ENCODE measurements around the gene IER5. TPM values are rescaled to one million over a fixed set of nuclear protein-coding genes. Genes with fewer than 3 reads are reported as not detected.

IER5 gene
- total and polyA plus RNA-seq, 5 donors, result 21.9 to 63.8 (median 29.8) TPM

DNA sequence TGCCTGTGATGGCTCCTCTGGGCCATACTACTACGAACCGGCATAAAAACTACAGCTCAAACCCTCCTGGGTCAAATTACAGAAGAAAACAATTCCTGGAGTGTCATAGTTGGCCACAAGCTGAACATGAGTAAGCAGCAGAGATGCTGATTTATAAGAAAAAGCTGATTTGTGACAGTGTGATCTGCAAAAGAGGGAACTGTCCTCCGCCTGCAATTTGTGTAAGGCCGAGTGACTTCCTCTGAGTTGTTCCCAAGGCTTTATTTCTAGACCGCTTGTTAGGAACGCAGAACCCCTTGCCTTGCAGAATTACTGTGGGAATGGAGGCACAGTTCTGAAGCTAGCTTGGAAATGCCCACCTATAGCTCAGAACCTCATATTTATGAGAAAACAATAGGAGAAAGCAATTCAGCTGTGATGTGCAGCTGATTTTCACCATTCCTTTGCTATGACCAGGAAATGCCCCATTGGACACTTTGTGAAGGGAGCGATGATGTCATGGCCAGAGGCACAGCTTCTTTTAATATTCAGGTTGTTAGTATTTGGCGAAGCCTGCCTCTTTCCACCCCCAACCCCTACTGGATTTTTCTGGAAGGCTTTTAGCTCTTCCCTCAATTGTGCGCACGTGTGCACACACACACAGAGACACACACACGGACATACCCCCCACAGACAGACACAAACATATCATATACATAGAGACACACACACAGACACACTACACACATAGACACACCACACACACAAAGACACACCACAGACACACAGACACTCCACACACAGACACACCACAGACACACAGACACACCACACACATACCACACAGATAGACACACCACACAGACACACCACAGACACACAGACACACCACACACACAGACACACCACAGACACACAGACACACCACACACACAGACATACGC lies 47.6 kb downstream of the IER5 start:
- H3K27ac ChIP-seq (ENCODE audit: low read length), result peak overlapping the region; percentile 38
- H3K27me3 ChIP-seq (ENCODE audit: control insufficient read depth, insufficient read depth), result no peaks in the 10 kb centered on the region
- WGBS, result 74% methylated on average over 12 of the region's 12 CpGs
- peaks cover 4% of the 10 kb centered on the region for H3K4me1 ChIP-seq (ENCODE audit: control insufficient read depth, insufficient read depth, low read length)
- intact Hi-C loops (cut with DNase I), result no loop called here
- H3K4me3 ChIP-seq (ENCODE audit: low read length), result no peak overlapping the region
- DNase-seq (no peak), ATAC-seq (peak; percentile 26 to 36)
- no peaks in the 10 kb centered on the region for H3K9me3 ChIP-seq (ENCODE audit: control insufficient read depth, low read length)

DNA sequence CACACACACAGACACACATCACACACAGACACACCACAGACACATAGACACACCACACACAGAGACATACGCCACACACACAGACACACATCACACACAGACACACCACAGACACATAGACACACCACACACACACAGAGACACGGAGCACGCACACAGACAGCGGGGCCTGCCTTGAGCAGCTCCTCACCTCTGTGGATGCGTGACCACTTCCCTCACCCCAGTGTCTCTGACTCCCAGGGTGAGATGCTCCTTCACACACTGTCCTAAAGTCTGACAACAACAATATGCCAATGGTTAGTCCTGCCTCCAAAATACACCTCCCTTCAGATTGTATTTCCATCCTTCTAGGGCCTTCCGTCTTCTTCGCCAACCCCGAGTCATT lies 48.2 kb downstream of the IER5 start:
- Histone ChIP-seq H3K4me3 (ENCODE audit: low read length) (no peak overlapping the region), H3K27ac (ENCODE audit: low read length) (no peak overlapping the region), H3K9me3 (ENCODE audit: control insufficient read depth, low read length) (no peaks in the 10 kb centered on the region), H3K27me3 (ENCODE audit: control insufficient read depth, insufficient read depth) (no peaks in the 10 kb centered on the region), H3K4me1 (ENCODE audit: control insufficient read depth, insufficient read depth, low read length) (peaks cover 4% of the 10 kb centered on the region)
- DNase-seq (no peak), ATAC-seq (no peak)
- intact Hi-C loops (cut with DNase I), result no loop called here
- 95% methylated on average over 8 of the region's 8 CpGs for WGBS

DNA sequence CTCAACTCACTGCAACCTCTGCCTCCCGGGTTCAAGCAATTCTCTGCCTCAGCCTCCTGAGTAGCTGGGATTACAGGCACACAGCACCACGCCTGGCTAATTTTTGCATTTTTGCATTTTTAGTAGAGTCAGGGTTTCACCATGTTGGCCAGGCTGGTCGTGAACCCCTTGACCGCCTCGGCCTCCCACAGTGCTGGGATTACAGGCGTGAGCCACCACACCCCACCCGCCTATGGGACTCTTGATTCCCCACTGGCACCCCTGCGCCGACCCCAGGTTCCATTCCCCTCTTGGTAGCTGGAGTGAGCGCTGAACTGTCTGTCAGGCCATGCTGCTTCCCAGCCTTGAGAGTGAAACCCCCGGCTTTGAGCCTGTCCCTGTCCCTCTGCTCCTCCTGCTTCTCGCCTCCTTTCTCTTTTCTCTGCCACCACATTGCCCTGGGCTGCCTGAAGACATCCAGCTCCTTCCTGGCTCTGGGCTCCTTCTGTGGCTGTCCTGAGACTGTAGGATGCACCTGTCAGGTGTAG lies 48.8 kb downstream of the IER5 start:
- WGBS, result 98% methylated on average over 12 of the region's 12 CpGs
- DNase-seq (no peak), ATAC-seq (no peak)
- intact Hi-C loops (cut with DNase I), result no loop called here
- Histone ChIP-seq H3K4me3 (ENCODE audit: low read length) (no peak overlapping the region), H3K27ac (ENCODE audit: low read length) (no peak overlapping the region), H3K4me1 (ENCODE audit: control insufficient read depth, insufficient read depth, low read length) (peaks cover 6% of the 10 kb centered on the region), H3K27me3 (ENCODE audit: control insufficient read depth, insufficient read depth) (no peaks in the 10 kb centered on the region), H3K9me3 (ENCODE audit: control insufficient read depth, low read length) (no peaks in the 10 kb centered on the region)

DNA sequence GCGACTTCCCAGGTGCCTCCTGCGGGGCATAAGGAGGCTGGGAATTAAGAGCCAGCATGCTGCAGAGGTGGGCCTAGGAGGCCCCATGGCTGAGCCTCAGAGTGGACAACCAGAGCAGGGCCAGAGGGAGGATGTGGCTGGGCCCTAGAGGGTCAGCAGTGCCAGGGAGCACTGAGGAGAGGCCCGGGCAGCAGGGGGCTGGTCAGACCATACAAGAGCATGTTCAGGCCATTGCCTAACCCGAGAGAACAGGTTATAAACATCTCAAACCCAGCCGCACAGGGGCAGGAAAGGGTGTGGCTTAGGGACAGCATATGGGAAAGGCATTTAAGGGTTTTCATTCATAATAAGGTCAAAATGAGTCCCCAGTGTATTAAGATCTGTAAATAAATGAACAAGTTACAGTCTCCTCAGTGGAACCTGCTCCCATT lies 51.1 kb downstream of the IER5 start:
- Histone ChIP-seq H3K9me3 (ENCODE audit: control insufficient read depth, low read length) (no peaks in the 10 kb centered on the region), H3K27me3 (ENCODE audit: control insufficient read depth, insufficient read depth) (no peaks in the 10 kb centered on the region), H3K4me1 (ENCODE audit: control insufficient read depth, insufficient read depth, low read length) (peaks cover 6% of the 10 kb centered on the region), H3K27ac (ENCODE audit: low read length) (no peak overlapping the region), H3K4me3 (ENCODE audit: low read length) (no peak overlapping the region)
- DNase-seq (no peak), ATAC-seq (no peak)
- 52% methylated on average over 5 of the region's 5 CpGs for WGBS
- intact Hi-C loops (cut with DNase I), result loop anchor here in 3 of 4 donors (5.0 to 10.0 kb wide), 5 partner anchors 52 to 257 kb away; partner anchors contain the start of genes IER5 (in 1 of the 3) and STX6 (in 1 of the 3)

DNA sequence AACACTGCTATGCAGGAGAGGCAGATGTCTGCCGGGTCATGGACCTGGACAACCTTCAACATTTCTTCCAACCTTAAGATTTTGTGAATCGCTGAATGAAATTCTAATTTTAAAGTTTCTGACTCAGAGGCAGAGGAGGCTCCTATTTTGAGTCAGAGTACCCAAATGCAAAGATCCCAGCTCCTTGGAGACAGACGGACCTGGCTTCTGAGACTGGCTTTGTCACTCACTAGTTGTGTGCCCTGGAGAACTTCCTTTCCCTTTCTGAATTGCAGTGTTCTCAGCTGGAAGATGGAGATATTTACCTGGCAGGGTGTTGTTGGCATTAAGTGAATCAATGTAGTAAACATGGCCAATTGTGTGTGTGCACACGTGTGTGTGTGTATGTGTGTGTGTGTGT lies 51.9 kb downstream of the IER5 start:
- DNase-seq, result no peak
- WGBS, result 87% methylated on average over 4 of the region's 4 CpGs
- H3K4me1 ChIP-seq (ENCODE audit: control insufficient read depth, insufficient read depth, low read length), result peaks cover 4% of the 10 kb centered on the region

DNA sequence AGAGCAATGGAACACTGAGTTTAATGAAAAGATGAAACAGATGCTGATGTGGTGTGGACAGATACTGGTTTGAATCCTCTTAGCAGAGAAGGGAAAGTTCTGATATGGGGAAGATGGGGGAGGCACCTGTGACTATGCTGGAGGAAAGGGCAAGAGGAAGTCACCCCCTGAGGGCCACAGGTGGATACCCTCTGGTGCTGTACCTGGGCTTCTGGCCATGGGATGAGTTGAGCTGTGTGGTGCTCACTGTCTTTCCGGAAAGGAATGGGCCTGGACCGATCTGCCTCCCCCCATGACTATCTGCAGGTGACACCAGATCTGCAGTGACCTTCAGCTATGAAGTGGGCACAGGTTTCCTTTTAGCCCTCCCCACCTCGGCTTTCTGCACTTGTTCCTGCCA lies 52.4 kb downstream of the IER5 start:
- Histone ChIP-seq H3K4me1 (ENCODE audit: control insufficient read depth, insufficient read depth, low read length) (peaks cover 4% of the 10 kb centered on the region), H3K27ac (ENCODE audit: low read length) (no peak overlapping the region), H3K27me3 (ENCODE audit: control insufficient read depth, insufficient read depth) (no peaks in the 10 kb centered on the region), H3K9me3 (ENCODE audit: control insufficient read depth, low read length) (no peaks in the 10 kb centered on the region), H3K4me3 (ENCODE audit: low read length) (no peak overlapping the region)
- intact Hi-C loops (cut with DNase I), result loop anchor here in 3 of 4 donors (5.0 to 10.0 kb wide), 5 partner anchors 54 to 259 kb away; partner anchors contain the start of genes IER5 (in 1 of the 3) and STX6 (in 1 of the 3)
- 92% methylated on average over 3 of the region's 3 CpGs for WGBS
- no peak for ATAC-seq
- DNase-seq, result no peak

More for the DNA sequence above, 51.9 kb downstream of the IER5 start:
- no peak for ATAC-seq
- H3K9me3 ChIP-seq (ENCODE audit: control insufficient read depth, low read length), result no peaks in the 10 kb centered on the region
- intact Hi-C loops (cut with DNase I), result loop anchor here in 3 of 4 donors (5.0 to 10.0 kb wide), 5 partner anchors 53 to 258 kb away; partner anchors contain the start of genes IER5 (in 1 of the 3) and STX6 (in 1 of the 3)
- H3K27me3 ChIP-seq (ENCODE audit: control insufficient read depth, insufficient read depth), result no peaks in the 10 kb centered on the region
- H3K4me3 ChIP-seq (ENCODE audit: low read length), result no peak overlapping the region
- H3K27ac ChIP-seq (ENCODE audit: low read length), result no peak overlapping the region

DNA sequence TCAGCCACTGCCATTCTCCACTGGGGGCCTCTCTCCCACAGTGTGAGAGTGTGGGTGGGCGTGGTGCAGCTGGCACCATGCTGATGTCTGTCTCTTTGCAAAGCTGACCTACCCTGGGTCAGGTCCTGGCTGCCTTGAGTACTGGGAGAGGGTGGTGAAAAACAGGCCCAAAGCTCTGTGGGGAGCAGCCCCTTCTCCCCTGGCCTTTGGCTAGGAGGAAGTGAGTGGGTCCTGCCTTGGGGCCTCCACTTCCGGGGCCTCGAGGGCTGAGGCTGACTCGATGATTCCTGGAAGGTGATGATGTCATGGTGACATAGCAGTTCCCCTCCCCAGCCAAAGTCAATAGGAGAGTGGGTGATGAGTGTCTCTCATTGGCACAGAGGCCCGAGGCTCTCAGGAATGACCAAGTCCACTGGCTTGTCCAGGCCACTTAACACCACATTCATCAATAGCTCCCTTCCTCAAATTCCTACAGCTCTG lies 53.0 kb downstream of the IER5 start:
- ATAC-seq, result peak; percentile 11 to 67
- no peak overlapping the region for H3K27ac ChIP-seq (ENCODE audit: low read length)
- intact Hi-C loops (cut with DNase I), result loop anchor here in 3 of 4 donors (5.0 to 10.0 kb wide), 5 partner anchors 54 to 259 kb away; partner anchors contain the start of genes IER5 (in 1 of the 3) and STX6 (in 1 of the 3)
- WGBS, result 47% methylated on average over 5 of the region's 5 CpGs
- H3K4me3 ChIP-seq (ENCODE audit: low read length), result no peak overlapping the region
- H3K27me3 ChIP-seq (ENCODE audit: control insufficient read depth, insufficient read depth), result no peaks in the 10 kb centered on the region
- DNase-seq, result peak in 2 of 3 donors; percentile 54 to 60
- peaks cover 2% of the 10 kb centered on the region for H3K4me1 ChIP-seq (ENCODE audit: control insufficient read depth, insufficient read depth, low read length)
- no peaks in the 10 kb centered on the region for H3K9me3 ChIP-seq (ENCODE audit: control insufficient read depth, low read length)

Other genes with a start within 250 kb of the IER5 start
- 10 to 100 TPM; 10.2 to 16.6 (median 12.0) TPM for gene KIAA1614, start 175.8 kb upstream of the IER5 start, total RNA-seq
- 11.6 TPM for gene KIAA1614, start 175.8 kb upstream of the IER5 start, polyA plus RNA-seq
- 10 to 100 TPM in 3 of 4 donors, 1 to 10 TPM in 1; 9.5 to 13.0 (median 11.3) TPM for gene STX6, start 65.8 kb upstream of the IER5 start, total RNA-seq
- gene STX6, start 65.8 kb upstream of the IER5 start, polyA plus RNA-seq, result 5.3 TPM
- gene MR1, start 54.7 kb upstream of the IER5 start, total RNA-seq, result 10 to 100 TPM in 3 of 4 donors, 1 to 10 TPM in 1; 9.0 to 16.1 (median 12.2) TPM
- 3.0 TPM for gene MR1, start 54.7 kb upstream of the IER5 start, polyA plus RNA-seq